ENCODE data around the gene IVD. TPM values are rescaled to one million over a fixed set of nuclear protein-coding genes. Genes with fewer than 3 reads are reported as not detected.

The IVD gene
- total RNA-seq, 1 experiment from 2014 or later, result 74.5 TPM

GRCh38 chr15:40444736-40445135, 39.1 kb downstream of the IVD start:
- Histone ChIP-seq H3K36me3 (ENCODE audit: control insufficient read depth, insufficient read depth, low read length) (no peaks in the 10 kb centered on the region), H3K27me3 (replicated peaks; ENCODE audit: control insufficient read depth, insufficient read depth, low read length) (no peaks in the 10 kb centered on the region), H3K4me1 (peaks cover 11% of the 10 kb centered on the region; the same call in 1 of the 2 replicates), H3K9me3 (no peaks in the 10 kb centered on the region), H3K4me3 (ENCODE audit: low read depth, low read length) (no peak overlapping the region)
- DNase-seq, result no peak
- intact Hi-C loops (cut with micrococcal nuclease; ENCODE audit: unreplicated experiment), result no loop called here
- ChIA-PET POLR2A (interaction anchor here (0.6 kb wide), 3 partner anchors 9 to 299 kb away, joined by 8 to 9 read pairs (median 9); no protein-coding TSS in a partner anchor), CTCF (no interaction called here)
- Mint-ChIP-seq H3K36me3 (ENCODE audit: insufficient read depth, unreplicated experiment) (peaks cover 16% of the 10 kb centered on the region), H3K27me3 (ENCODE audit: insufficient read depth, unreplicated experiment) (no peaks in the 10 kb centered on the region), H3K4me1 (ENCODE audit: low read depth, unreplicated experiment) (peaks cover 18% of the 10 kb centered on the region), H3K27ac (ENCODE audit: unreplicated experiment) (no peak overlapping the region), H3K9me3 (ENCODE audit: unreplicated experiment) (no peaks in the 10 kb centered on the region), H3K4me3 (ENCODE audit: unreplicated experiment) (no peak overlapping the region)
- BruUV-seq (replicated peaks), result no TSS peak
- TF ChIP-seq CTCF (IDR thresholded peaks at IDR 0.05; ENCODE audit: insufficient read depth in 1 of 2, low read depth in 1 of 2, low read length in 1 of 2, severe bottlenecking in 1 of 2, unreplicated experiment in 1 of 2), result no peak

- Mint-ChIP-seq H3K4me1 (ENCODE audit: low read depth, unreplicated experiment) (peaks cover 17% of the 10 kb centered on the region), H3K27ac (ENCODE audit: unreplicated experiment) (no peak overlapping the region), H3K9me3 (ENCODE audit: unreplicated experiment) (no peaks in the 10 kb centered on the region), H3K4me3 (ENCODE audit: unreplicated experiment) (no peak overlapping the region), H3K27me3 (ENCODE audit: insufficient read depth, unreplicated experiment) (no peaks in the 10 kb centered on the region), H3K36me3 (ENCODE audit: insufficient read depth, unreplicated experiment) (peaks cover 8% of the 10 kb centered on the region)
- H3K4me3 ChIP-seq (ENCODE audit: low read depth, low read length), result no peak overlapping the region
- H3K9me3 ChIP-seq, result no peaks in the 10 kb centered on the region
- CTCF ChIA-PET, result no interaction called here
- BruUV-seq (replicated peaks), result no TSS peak
- H3K27me3 ChIP-seq (replicated peaks; ENCODE audit: control insufficient read depth, insufficient read depth, low read length), result no peaks in the 10 kb centered on the region
- intact Hi-C loops (cut with micrococcal nuclease; ENCODE audit: unreplicated experiment), result no loop called here
- DNase-seq, result no peak
- POLR2A ChIA-PET, result no interaction called here
- TF ChIP-seq CTCF (IDR thresholded peaks at IDR 0.05; ENCODE audit: insufficient read depth in 1 of 2, low read depth in 1 of 2, low read length in 1 of 2, severe bottlenecking in 1 of 2, unreplicated experiment in 1 of 2), result no peak
- H3K4me1 ChIP-seq, result peaks cover 11% of the 10 kb centered on the region; the same call in 1 of the 2 replicates
- H3K36me3 ChIP-seq (ENCODE audit: control insufficient read depth, insufficient read depth, low read length), result no peaks in the 10 kb centered on the region
These were observed 39.9 kb downstream of the IVD start for GRCh38 chr15:40445421-40445922.

- TF ChIP-seq CTCF (IDR thresholded peaks at IDR 0.05; ENCODE audit: insufficient read depth in 1 of 2, low read depth in 1 of 2, low read length in 1 of 2, severe bottlenecking in 1 of 2, unreplicated experiment in 1 of 2), result no peak
- Histone ChIP-seq H3K36me3 (ENCODE audit: control insufficient read depth, insufficient read depth, low read length) (no peaks in the 10 kb centered on the region), H3K4me1 (peaks cover 13% of the 10 kb centered on the region; the same call in 1 of the 2 replicates), H3K4me3 (ENCODE audit: low read depth, low read length) (no peak overlapping the region), H3K27me3 (replicated peaks; ENCODE audit: control insufficient read depth, insufficient read depth, low read length) (no peaks in the 10 kb centered on the region), H3K9me3 (no peaks in the 10 kb centered on the region)
- BruUV-seq (replicated peaks), result no TSS peak
- no peaks in the 10 kb centered on the region for H3K9me3 Mint-ChIP-seq (ENCODE audit: unreplicated experiment)
- no peak overlapping the region for H3K27ac Mint-ChIP-seq (ENCODE audit: unreplicated experiment)
- DNase-seq, result no peak
- ChIA-PET CTCF (no interaction called here), POLR2A (no interaction called here)
- no peak overlapping the region for H3K4me3 Mint-ChIP-seq (ENCODE audit: unreplicated experiment)
- intact Hi-C loops (cut with micrococcal nuclease; ENCODE audit: unreplicated experiment), result no loop called here
- no peaks in the 10 kb centered on the region for H3K27me3 Mint-ChIP-seq (ENCODE audit: insufficient read depth, unreplicated experiment)
- H3K4me1 Mint-ChIP-seq (ENCODE audit: low read depth, unreplicated experiment), result peaks cover 17% of the 10 kb centered on the region
- H3K36me3 Mint-ChIP-seq (ENCODE audit: insufficient read depth, unreplicated experiment), result peaks cover 5% of the 10 kb centered on the region
These were observed 40.5 kb downstream of the IVD start for GRCh38 chr15:40446144-40446543.
